ENCODE results near the gene LTF.

Gene LTF

GRCh38 chr3:46480491-46481195, 15.9 kb upstream of the LTF start:
- TF ChIP-seq ARNT (IDR thresholded peaks at IDR 0.05) (no peak), CTBP1 (IDR thresholded peaks at IDR 0.05; ENCODE audit: borderline replicate concordance) (no peak), SUZ12 (IDR thresholded peaks at IDR 0.05) (no peak), BHLHE40 (IDR thresholded peaks at IDR 0.05; ENCODE audit: borderline replicate concordance) (no peak), FOXM1 (IDR thresholded peaks at IDR 0.05; ENCODE audit: borderline replicate concordance) (no peak), SP1 (IDR thresholded peaks at IDR 0.05) (no peak)
- no peak for DNase-seq (ENCODE audit: extremely low spot score)
- ChIA-PET CTCF (no interaction called here), POLR2A (no interaction called here)

GRCh38 chr3:46479696-46480095, 15.0 kb upstream of the LTF start:
- no peak for DNase-seq (ENCODE audit: extremely low spot score)
- POLR2A ChIA-PET, result no interaction called here
- TF ChIP-seq, protein P1, sequence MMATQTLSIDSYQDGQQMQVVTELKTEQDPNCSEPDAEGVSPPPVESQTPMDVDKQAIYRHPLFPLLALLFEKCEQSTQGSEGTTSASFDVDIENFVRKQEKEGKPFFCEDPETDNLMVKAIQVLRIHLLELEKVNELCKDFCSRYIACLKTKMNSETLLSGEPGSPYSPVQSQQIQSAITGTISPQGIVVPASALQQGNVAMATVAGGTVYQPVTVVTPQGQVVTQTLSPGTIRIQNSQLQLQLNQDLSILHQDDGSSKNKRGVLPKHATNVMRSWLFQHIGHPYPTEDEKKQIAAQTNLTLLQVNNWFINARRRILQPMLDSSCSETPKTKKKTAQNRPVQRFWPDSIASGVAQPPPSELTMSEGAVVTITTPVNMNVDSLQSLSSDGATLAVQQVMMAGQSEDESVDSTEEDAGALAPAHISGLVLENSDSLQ (IDR thresholded peaks at IDR 0.05), result no peak
- TF ChIP-seq HDGF (IDR thresholded peaks at IDR 0.05; ENCODE audit: borderline replicate concordance) (no peak), FOXA1 (IDR thresholded peaks at IDR 0.05) (no peak), FOXM1 (IDR thresholded peaks at IDR 0.05; ENCODE audit: borderline replicate concordance) (no peak), ARNT (IDR thresholded peaks at IDR 0.05) (no peak), SUZ12 (IDR thresholded peaks at IDR 0.05) (no peak)
- CTCF ChIA-PET, result no interaction called here

- no peak for DNase-seq (ENCODE audit: extremely low spot score)
- TF ChIP-seq FOXK2 (IDR thresholded peaks at IDR 0.05) (no peak), ARNT (IDR thresholded peaks at IDR 0.05) (no peak), ZNF384 (IDR thresholded peaks at IDR 0.05) (no peak), CTBP1 (IDR thresholded peaks at IDR 0.05; ENCODE audit: borderline replicate concordance) (no peak), NFRKB (IDR thresholded peaks at IDR 0.05) (no peak), BHLHE40 (IDR thresholded peaks at IDR 0.05; ENCODE audit: borderline replicate concordance) (no peak), FOXA1 (IDR thresholded peaks at IDR 0.05) (no peak), L3MBTL2 (conservative IDR thresholded peaks at IDR 0.05) (no peak), FOXM1 (IDR thresholded peaks at IDR 0.05; ENCODE audit: borderline replicate concordance) (no peak), SP1 (IDR thresholded peaks at IDR 0.05) (no peak), ELF4 (IDR thresholded peaks at IDR 0.05) (no peak), HDGF (IDR thresholded peaks at IDR 0.05; ENCODE audit: borderline replicate concordance) (no peak), TARDBP (IDR thresholded peaks at IDR 0.05) (no peak), LEF1 (IDR thresholded peaks at IDR 0.05; ENCODE audit: borderline replicate concordance) (no peak)
- TF ChIP-seq, protein P1 (IDR thresholded peaks at IDR 0.05), result no peak
- POLR2A ChIA-PET, result no interaction called here
- CTCF ChIA-PET, result no interaction called here
Observed at GRCh38 chr3:46479021-46479420, 14.3 kb upstream of the LTF start.

DNA sequence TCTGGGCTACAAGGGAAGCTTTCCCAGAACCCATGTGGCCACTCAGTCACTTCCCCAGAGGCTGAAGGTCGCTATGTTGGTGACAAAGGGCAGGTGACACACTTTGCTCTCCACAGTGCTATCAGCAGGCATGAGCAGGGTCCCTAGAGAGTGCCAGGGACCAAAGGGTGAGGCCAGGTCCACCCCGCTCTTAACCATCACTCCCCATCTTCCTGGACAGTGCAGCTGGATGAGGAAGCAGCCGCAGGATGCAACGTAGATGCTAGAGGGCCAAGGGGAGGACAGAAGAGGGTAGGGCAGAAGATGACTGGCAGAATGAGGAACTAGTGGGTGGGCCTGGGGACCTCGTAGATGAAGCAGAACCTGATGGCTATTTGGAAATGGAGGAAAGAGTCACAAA, 13.6 kb upstream of the LTF start:
- no peak for DNase-seq (ENCODE audit: extremely low spot score)
- TF ChIP-seq ARNT (IDR thresholded peaks at IDR 0.05) (no peak), ELF4 (IDR thresholded peaks at IDR 0.05) (no peak), FOXM1 (IDR thresholded peaks at IDR 0.05; ENCODE audit: borderline replicate concordance) (no peak), L3MBTL2 (conservative IDR thresholded peaks at IDR 0.05) (no peak), ZNF384 (IDR thresholded peaks at IDR 0.05) (no peak), SP1 (IDR thresholded peaks at IDR 0.05) (no peak), FOXA1 (IDR thresholded peaks at IDR 0.05) (no peak), FOXK2 (IDR thresholded peaks at IDR 0.05) (no peak), LEF1 (IDR thresholded peaks at IDR 0.05; ENCODE audit: borderline replicate concordance) (no peak), CTBP1 (IDR thresholded peaks at IDR 0.05; ENCODE audit: borderline replicate concordance) (no peak), BHLHE40 (IDR thresholded peaks at IDR 0.05; ENCODE audit: borderline replicate concordance) (no peak), HDGF (IDR thresholded peaks at IDR 0.05; ENCODE audit: borderline replicate concordance) (no peak), NFRKB (IDR thresholded peaks at IDR 0.05) (no peak), SUZ12 (IDR thresholded peaks at IDR 0.05) (no peak)
- TF ChIP-seq, protein P1 (IDR thresholded peaks at IDR 0.05), result no peak
- ChIA-PET POLR2A (no interaction called here), CTCF (no interaction called here)

GRCh38 chr3:46477756-46478155, 13.1 kb upstream of the LTF start:
- TF ChIP-seq FOXK2 (IDR thresholded peaks at IDR 0.05) (no peak), NFRKB (IDR thresholded peaks at IDR 0.05) (no peak), CTBP1 (IDR thresholded peaks at IDR 0.05; ENCODE audit: borderline replicate concordance) (no peak), FOXA1 (IDR thresholded peaks at IDR 0.05) (no peak), LEF1 (IDR thresholded peaks at IDR 0.05; ENCODE audit: borderline replicate concordance) (no peak), SUZ12 (IDR thresholded peaks at IDR 0.05) (no peak), ARNT (IDR thresholded peaks at IDR 0.05) (no peak), SP1 (IDR thresholded peaks at IDR 0.05) (no peak), FOXM1 (IDR thresholded peaks at IDR 0.05; ENCODE audit: borderline replicate concordance) (no peak), ELF4 (IDR thresholded peaks at IDR 0.05) (no peak), TARDBP (IDR thresholded peaks at IDR 0.05) (no peak), HDGF (IDR thresholded peaks at IDR 0.05; ENCODE audit: borderline replicate concordance) (no peak), BHLHE40 (IDR thresholded peaks at IDR 0.05; ENCODE audit: borderline replicate concordance) (no peak), L3MBTL2 (conservative IDR thresholded peaks at IDR 0.05) (no peak), ZNF384 (IDR thresholded peaks at IDR 0.05) (no peak)
- TF ChIP-seq, protein P1 (IDR thresholded peaks at IDR 0.05), result no peak
- no peak for DNase-seq (ENCODE audit: extremely low spot score)
- CTCF ChIA-PET, result no interaction called here
- POLR2A ChIA-PET, result no interaction called here
